ENCODE measurements around the gene CTTNBP2. TPM values are rescaled to one million over a fixed set of nuclear protein-coding genes. Genes with fewer than 3 reads are reported as not detected.

CTTNBP2 gene
- total and polyA plus RNA-seq, 2 of the 13 experiments (the other 11 are each of a cell fraction or from before 2014, with no cell fraction given), result not detected

- no peak for TF ChIP-seq PBX3 (CRISPR knock-in tag; IDR thresholded peaks at IDR 0.05; ENCODE audit: borderline replicate concordance)
- no peak for TF ChIP-seq TIGD3 (CRISPR knock-in tag; IDR thresholded peaks at IDR 0.05; ENCODE audit: borderline replicate concordance)
- no peak for TF ChIP-seq SRSF9 (IDR thresholded peaks at IDR 0.05; ENCODE audit: borderline replicate concordance, insufficient read depth, low read depth, low read length, poor library complexity, severe bottlenecking)
These were observed 33.9 kb upstream of the CTTNBP2 start (continued) for GRCh38 chr7:117907049-117907640.

GRCh38 chr7:117902314-117902889, 29.2 kb upstream of the CTTNBP2 start:
- ChIA-PET POLR2A (no interaction called here), CTCF (ENCODE audit: low intra/inter-chr PET ratio, low total read pairs) (no interaction called here)
- no peaks in the 10 kb centered on the region for H4K20me1 ChIP-seq (ENCODE audit: insufficient read depth, low read length)
- no peaks in the 10 kb centered on the region for H3K36me3 ChIP-seq (replicated peaks in 1 of 2; ENCODE audit: control insufficient read depth in 1 of 2, insufficient read depth in 2 of 2, low read length in 2 of 2)
- no peaks in the 10 kb centered on the region for H3K4me1 ChIP-seq (ENCODE audit: insufficient read depth, low read length)
- FAIRE-seq, result no peak
- H3K9ac ChIP-seq (ENCODE audit: insufficient read depth, low read depth, low read length), result no peak overlapping the region
- H3K4me3 ChIP-seq (replicated peaks in 1 of 3; ENCODE audit: insufficient read depth in 1 of 3, low read depth in 2 of 3, low read length in 3 of 3), result no peak overlapping the region
- no peak for ATAC-seq
- BruUV-seq (replicated peaks), result no TSS peak
- in situ Hi-C loops (cut with HindIII; ENCODE audit: extremely low pct_ligation_motif_present, low pct_unique_long_range_greater_than_20kb), result no loop called here
- intact Hi-C loops (cut with micrococcal nuclease; ENCODE audit: unreplicated experiment), result no loop called here
- no peak overlapping the region for H3K4me2 ChIP-seq (ENCODE audit: low read depth, low read length)
- no peak overlapping the region for H2AFZ ChIP-seq (ENCODE audit: low read length)
- WGBS (ENCODE audit: low lambda C conversion rate), result 2% methylated on average over 5 of the region's 5 CpGs
- H3K9me3 ChIP-seq (ENCODE audit: low read length), result no peaks in the 10 kb centered on the region
- H3K27me3 ChIP-seq (ENCODE audit: control insufficient read depth in 1 of 2, insufficient read depth in 2 of 2, low read length in 2 of 2), result no peaks in the 10 kb centered on the region
- H3K79me2 ChIP-seq (ENCODE audit: insufficient read depth, low read length), result no peaks in the 10 kb centered on the region
- DNase-seq (ENCODE audit: low spot score), result no peak
- TF ChIP-seq MNT (IDR thresholded peaks at IDR 0.05), result 0 out of 2 replicates have a peak, but pooled peaks have one; percentile 6
- no peak for TF ChIP-seq ARID2 (CRISPR knock-in tag; IDR thresholded peaks at IDR 0.05; ENCODE audit: borderline replicate concordance)
- TF ChIP-seq TSC22D2 (CRISPR knock-in tag; IDR thresholded peaks at IDR 0.05; ENCODE audit: borderline replicate concordance), result no peak
- H3K27ac ChIP-seq (ENCODE audit: extremely low read length, insufficient read depth, low read length), result no peak overlapping the region

Measured in HepG2 (cell line).